ENCODE data around the gene RO60.

RO60 gene

DNA sequence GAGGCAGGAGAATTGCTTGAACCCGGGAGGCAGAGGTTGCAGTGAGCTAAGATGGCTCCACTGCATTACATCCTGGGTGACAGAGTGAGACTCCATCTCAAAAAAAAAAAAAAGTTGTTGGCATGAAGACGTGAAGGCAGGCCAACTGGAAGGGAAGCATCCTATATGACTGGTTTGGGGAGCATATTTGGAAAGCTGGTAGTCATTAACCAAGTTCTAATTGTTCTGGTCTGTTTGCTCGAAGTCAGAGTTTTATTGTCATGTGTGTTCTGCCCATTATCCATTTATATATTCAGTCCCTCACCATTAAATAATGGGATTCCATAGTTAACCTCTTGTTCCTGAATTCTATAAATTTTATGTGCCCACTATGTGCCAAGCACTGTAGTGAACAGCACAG, 49.1 kb downstream of the RO60 start:
- no peak for DNase-seq (ENCODE audit: low read depth in 2 of 2)
